ENCODE results near the gene NLGN1. TPM values are rescaled to one million over a fixed set of nuclear protein-coding genes. Genes with fewer than 3 reads are reported as not detected.

Gene NLGN1
- total and polyA plus RNA-seq, 2 of the 13 experiments (the other 11 are each of a cell fraction or from before 2014, with no cell fraction given), result not detected

DNA sequence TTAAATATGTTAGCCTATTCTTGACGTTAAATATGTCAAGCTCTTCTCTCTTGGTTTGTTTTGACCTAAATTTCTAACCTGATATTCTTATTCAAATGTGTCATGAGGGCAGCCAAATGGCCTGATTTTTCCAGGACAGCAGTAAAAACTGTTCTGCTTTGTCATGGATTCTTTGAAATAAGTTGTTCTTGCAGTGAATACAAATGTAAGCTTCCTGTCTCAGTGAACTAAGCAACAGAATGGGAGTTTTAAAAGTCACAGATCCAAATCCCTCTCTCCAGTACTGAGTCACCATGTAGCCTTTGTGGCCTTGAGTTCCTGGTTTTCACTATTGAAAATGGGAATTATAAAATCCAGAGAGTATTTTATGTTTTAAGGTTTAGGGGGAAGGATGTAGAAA lies 301.8 kb downstream of the NLGN1 start (continued):
- TF ChIP-seq YY1 (IDR thresholded peaks at IDR 0.05; ENCODE audit: insufficient read depth, insufficient replicate concordance, low read depth, low read length), result no peak
- TF ChIP-seq, protein P1, sequence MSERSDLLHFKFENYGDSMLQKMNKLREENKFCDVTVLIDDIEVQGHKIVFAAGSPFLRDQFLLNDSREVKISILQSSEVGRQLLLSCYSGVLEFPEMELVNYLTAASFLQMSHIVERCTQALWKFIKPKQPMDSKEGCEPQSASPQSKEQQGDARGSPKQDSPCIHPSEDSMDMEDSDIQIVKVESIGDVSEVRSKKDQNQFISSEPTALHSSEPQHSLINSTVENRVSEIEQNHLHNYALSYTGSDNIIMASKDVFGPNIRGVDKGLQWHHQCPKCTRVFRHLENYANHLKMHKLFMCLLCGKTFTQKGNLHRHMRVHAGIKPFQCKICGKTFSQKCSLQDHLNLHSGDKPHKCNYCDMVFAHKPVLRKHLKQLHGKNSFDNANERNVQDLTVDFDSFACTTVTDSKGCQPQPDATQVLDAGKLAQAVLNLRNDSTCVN (CRISPR knock-in tag; IDR thresholded peaks at IDR 0.05; ENCODE audit: borderline replicate concordance), result no peak
- TF ChIP-seq JUNB (CRISPR knock-in tag; IDR thresholded peaks at IDR 0.05; ENCODE audit: borderline replicate concordance), result no peak
- TF ChIP-seq PCBP2 (optimal IDR thresholded peaks at IDR 0.05; ENCODE audit: low read depth, low read length, poor library complexity, severe bottlenecking), result no peak

DNA sequence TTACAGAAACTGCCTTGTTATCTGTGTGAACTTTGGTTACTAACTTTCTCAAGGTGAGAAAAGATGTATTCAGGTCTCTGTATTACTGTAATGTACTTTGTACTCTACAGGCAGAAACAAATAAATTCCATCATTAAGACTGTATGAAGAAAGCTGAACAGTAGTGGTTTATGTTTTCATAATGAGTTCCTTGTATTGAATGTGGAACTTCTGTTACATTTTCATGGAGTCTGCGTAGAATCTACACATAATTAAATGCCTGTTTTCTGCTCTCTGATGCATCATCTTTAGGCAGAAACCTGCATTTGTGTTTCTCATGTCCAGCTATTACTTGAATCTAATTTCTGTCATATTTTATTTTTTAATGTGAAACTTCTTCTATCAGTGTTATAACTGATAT lies 302.8 kb downstream of the NLGN1 start:
- TF ChIP-seq PHF8 (CRISPR knock-in tag; IDR thresholded peaks at IDR 0.05), result no peak
- TF ChIP-seq BORCS8-MEF2B (CRISPR knock-in tag; IDR thresholded peaks at IDR 0.05), result no peak
- no peak for TF ChIP-seq ZNF773 (CRISPR knock-in tag; IDR thresholded peaks at IDR 0.05; ENCODE audit: borderline replicate concordance)
- TF ChIP-seq POLR2A (IDR thresholded peaks at IDR 0.05; ENCODE audit: insufficient read depth in 1 of 2, low read depth in 2 of 2, low read length in 2 of 2), result no peak
- TF ChIP-seq SMARCC2 (IDR thresholded peaks at IDR 0.05), result no peak
- TF ChIP-seq, protein P2, sequence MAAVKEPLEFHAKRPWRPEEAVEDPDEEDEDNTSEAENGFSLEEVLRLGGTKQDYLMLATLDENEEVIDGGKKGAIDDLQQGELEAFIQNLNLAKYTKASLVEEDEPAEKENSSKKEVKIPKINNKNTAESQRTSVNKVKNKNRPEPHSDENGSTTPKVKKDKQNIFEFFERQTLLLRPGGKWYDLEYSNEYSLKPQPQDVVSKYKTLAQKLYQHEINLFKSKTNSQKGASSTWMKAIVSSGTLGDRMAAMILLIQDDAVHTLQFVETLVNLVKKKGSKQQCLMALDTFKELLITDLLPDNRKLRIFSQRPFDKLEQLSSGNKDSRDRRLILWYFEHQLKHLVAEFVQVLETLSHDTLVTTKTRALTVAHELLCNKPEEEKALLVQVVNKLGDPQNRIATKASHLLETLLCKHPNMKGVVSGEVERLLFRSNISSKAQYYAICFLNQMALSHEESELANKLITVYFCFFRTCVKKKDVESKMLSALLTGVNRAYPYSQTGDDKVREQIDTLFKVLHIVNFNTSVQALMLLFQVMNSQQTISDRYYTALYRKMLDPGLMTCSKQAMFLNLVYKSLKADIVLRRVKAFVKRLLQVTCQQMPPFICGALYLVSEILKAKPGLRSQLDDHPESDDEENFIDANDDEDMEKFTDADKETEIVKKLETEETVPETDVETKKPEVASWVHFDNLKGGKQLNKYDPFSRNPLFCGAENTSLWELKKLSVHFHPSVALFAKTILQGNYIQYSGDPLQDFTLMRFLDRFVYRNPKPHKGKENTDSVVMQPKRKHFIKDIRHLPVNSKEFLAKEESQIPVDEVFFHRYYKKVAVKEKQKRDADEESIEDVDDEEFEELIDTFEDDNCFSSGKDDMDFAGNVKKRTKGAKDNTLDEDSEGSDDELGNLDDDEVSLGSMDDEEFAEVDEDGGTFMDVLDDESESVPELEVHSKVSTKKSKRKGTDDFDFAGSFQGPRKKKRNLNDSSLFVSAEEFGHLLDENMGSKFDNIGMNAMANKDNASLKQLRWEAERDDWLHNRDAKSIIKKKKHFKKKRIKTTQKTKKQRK (IDR thresholded peaks at IDR 0.05; ENCODE audit: low read length), result no peak
- TF ChIP-seq, protein P3, sequence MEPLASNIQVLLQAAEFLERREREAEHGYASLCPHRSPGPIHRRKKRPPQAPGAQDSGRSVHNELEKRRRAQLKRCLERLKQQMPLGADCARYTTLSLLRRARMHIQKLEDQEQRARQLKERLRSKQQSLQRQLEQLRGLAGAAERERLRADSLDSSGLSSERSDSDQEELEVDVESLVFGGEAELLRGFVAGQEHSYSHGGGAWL (CRISPR knock-in tag; IDR thresholded peaks at IDR 0.05), result no peak
- TF ChIP-seq ZNF570 (CRISPR knock-in tag; IDR thresholded peaks at IDR 0.05; ENCODE audit: borderline replicate concordance), result no peak
- TF ChIP-seq KAT2B (IDR thresholded peaks at IDR 0.05; ENCODE audit: borderline replicate concordance, low read depth, low read length), result no peak
- TF ChIP-seq ZNF552 (CRISPR knock-in tag; IDR thresholded peaks at IDR 0.05; ENCODE audit: borderline replicate concordance), result no peak
- TF ChIP-seq SCMH1 (CRISPR knock-in tag; IDR thresholded peaks at IDR 0.05; ENCODE audit: borderline replicate concordance), result no peak
- TF ChIP-seq ETV5 (CRISPR knock-in tag; IDR thresholded peaks at IDR 0.05; ENCODE audit: borderline replicate concordance), result no peak
- TF ChIP-seq ZNF543 (CRISPR knock-in tag; IDR thresholded peaks at IDR 0.05), result no peak
- TF ChIP-seq ZNF251 (CRISPR knock-in tag; IDR thresholded peaks at IDR 0.05), result no peak
- no peak for TF ChIP-seq ZNF563 (CRISPR knock-in tag; IDR thresholded peaks at IDR 0.05)
- TF ChIP-seq SRSF9 (IDR thresholded peaks at IDR 0.05; ENCODE audit: borderline replicate concordance, insufficient read depth, low read depth, low read length, poor library complexity, severe bottlenecking), result no peak
- no peak for TF ChIP-seq ZNF124 (CRISPR knock-in tag; IDR thresholded peaks at IDR 0.05)
- CTCF ChIA-PET (ENCODE audit: low intra/inter-chr PET ratio, low total read pairs), result no interaction called here
- no peak for DNase-seq (ENCODE audit: low spot score)
- Histone ChIP-seq H3K4me3 (replicated peaks in 1 of 3; ENCODE audit: insufficient read depth in 1 of 3, low read depth in 2 of 3, low read length in 3 of 3) (no peak overlapping the region), H3K36me3 (replicated peaks in 1 of 2; ENCODE audit: control insufficient read depth in 1 of 2, insufficient read depth in 2 of 2, low read length in 2 of 2) (no peaks in the 10 kb centered on the region), H3K4me2 (ENCODE audit: low read depth, low read length) (no peak overlapping the region), H3K9me3 (ENCODE audit: low read length) (no peaks in the 10 kb centered on the region), H2AFZ (ENCODE audit: low read length) (no peak overlapping the region), H3K27ac (ENCODE audit: extremely low read length, insufficient read depth, low read length) (no peak overlapping the region), H3K27me3 (ENCODE audit: control insufficient read depth in 1 of 2, insufficient read depth in 2 of 2, low read length in 2 of 2) (no peaks in the 10 kb centered on the region), H3K79me2 (ENCODE audit: insufficient read depth, low read length) (no peaks in the 10 kb centered on the region), H3K9ac (ENCODE audit: insufficient read depth, low read depth, low read length) (no peak overlapping the region), H4K20me1 (ENCODE audit: insufficient read depth, low read length) (no peaks in the 10 kb centered on the region), H3K4me1 (ENCODE audit: insufficient read depth, low read length) (no peaks in the 10 kb centered on the region)
- ATAC-seq, result no peak
- in situ Hi-C loops (cut with HindIII; ENCODE audit: extremely low pct_ligation_motif_present, low pct_unique_long_range_greater_than_20kb), result no loop called here
- BruUV-seq (replicated peaks), result no TSS peak
- intact Hi-C loops (cut with micrococcal nuclease; ENCODE audit: unreplicated experiment), result no loop called here
- POLR2A ChIA-PET, result no interaction called here
- 9% methylated on average over 1 of the region's 1 CpG for WGBS (ENCODE audit: low lambda C conversion rate)
- FAIRE-seq, result no peak
